Ureter (tissue), 1 donor: ENCODE data around the gene ZNF71. TPM values are rescaled to one million over a fixed set of nuclear protein-coding genes. Genes with fewer than 3 reads are reported as not detected.

Experiments used
- DNase-seq: peaks from one replicate; pipeline ENCODE4 v3.0.0-alpha.2; 2020; ENCODE audit warnings: low spot score
- total RNA-seq: library from RNA; stranded (reverse); gene quantifications from one replicate; pipeline ENCODE4 v1.2.4, GENCODE V29; 2023
- donor health status: DM: yes; HTN: yes; CAD: no.

The ZNF71 gene
- total RNA-seq, result 7.4 TPM

GRCh38 chr19:56594783-56595547, at the start of gene ZNF71:
Gene ZNF71, plus strand, starts transcription at chr19:56595302. Its CDS starts 6,257 bp downstream, at chr19:56601559.
- DNase-seq, result peak; percentile 92

GRCh38 chr19:56547535-56547934, 47.6 kb upstream of the ZNF71 start:
- DNase-seq, result no peak

- DNase-seq, result no peak
Measured at GRCh38 chr19:56554272-56554869, 40.7 kb upstream of the ZNF71 start.

GRCh38 chr19:56562766-56563165, 32.3 kb upstream of the ZNF71 start:
- no peak for DNase-seq

GRCh38 chr19:56566904-56567273, 28.2 kb upstream of the ZNF71 start:
- peak; percentile 58 for DNase-seq

- peak; percentile 97 for DNase-seq
Measured at GRCh38 chr19:56567274-56568120, 27.6 kb upstream of the ZNF71 start, which contains the start of gene ZNF470. Gene ZNF470, plus strand, starts transcription at chr19:56567468. Its CDS starts 2,844 bp downstream, at chr19:56570312.

- DNase-seq, result no peak
Measured at GRCh38 chr19:56572589-56572988, 22.5 kb upstream of the ZNF71 start.

- no peak for DNase-seq
Measured at GRCh38 chr19:56573914-56574313, 21.2 kb upstream of the ZNF71 start.

- DNase-seq, result no peak
Measured at GRCh38 chr19:56577719-56578602, 17.1 kb upstream of the ZNF71 start.

- no peak for DNase-seq
Measured at GRCh38 chr19:56594446-56594782, 688 bp upstream of the ZNF71 start.

GRCh38 chr19:56595548-56595899, 422 bp downstream of the ZNF71 start:
- no peak for DNase-seq

GRCh38 chr19:56596676-56597075, 1.6 kb downstream of the ZNF71 start:
- no peak for DNase-seq

GRCh38 chr19:56597696-56598095, 2.6 kb downstream of the ZNF71 start:
- no peak for DNase-seq

GRCh38 chr19:56601375-56601774, 6.3 kb downstream of the ZNF71 start:
- DNase-seq, result no peak

GRCh38 chr19:56603829-56604228, 8.7 kb downstream of the ZNF71 start:
- no peak for DNase-seq

GRCh38 chr19:56608274-56608964, 13.3 kb downstream of the ZNF71 start:
- DNase-seq, result no peak

GRCh38 chr19:56611288-56611687, 16.2 kb downstream of the ZNF71 start:
- no peak for DNase-seq

GRCh38 chr19:56612737-56613136, 17.6 kb downstream of the ZNF71 start:
- DNase-seq, result no peak

GRCh38 chr19:56613639-56614038, 18.5 kb downstream of the ZNF71 start:
- DNase-seq, result no peak

- no peak for DNase-seq
Measured at GRCh38 chr19:56617531-56617930, 22.4 kb downstream of the ZNF71 start.

GRCh38 chr19:56619121-56619520, 24.0 kb downstream of the ZNF71 start:
- no peak for DNase-seq
